Occipital lobe (tissue), 2 donors: Measurements from ENCODE around the gene HDAC4. TPM values are rescaled to one million over a fixed set of nuclear protein-coding genes. Genes with fewer than 3 reads are reported as not detected.
"Not testable (repeated sequence)": the region's sequence is repeated elsewhere in the genome, so short reads cannot be mapped to it uniquely, and the experiment has no call there.

Experiments
- DNase-seq: peaks from one replicate; lab custom pipeline; 2025; lab: John Stamatoyannopoulos, UW
- total RNA-seq: library from RNA; depleted of rRNA; stranded (reverse); fragments of >200 nt; gene quantifications from one replicate; pipeline ENCODE4 v1.2.3, GENCODE V29; 2014

The HDAC4 gene
- total RNA-seq, 1 donor from 2014 or later: 30.9 TPM

DNA sequence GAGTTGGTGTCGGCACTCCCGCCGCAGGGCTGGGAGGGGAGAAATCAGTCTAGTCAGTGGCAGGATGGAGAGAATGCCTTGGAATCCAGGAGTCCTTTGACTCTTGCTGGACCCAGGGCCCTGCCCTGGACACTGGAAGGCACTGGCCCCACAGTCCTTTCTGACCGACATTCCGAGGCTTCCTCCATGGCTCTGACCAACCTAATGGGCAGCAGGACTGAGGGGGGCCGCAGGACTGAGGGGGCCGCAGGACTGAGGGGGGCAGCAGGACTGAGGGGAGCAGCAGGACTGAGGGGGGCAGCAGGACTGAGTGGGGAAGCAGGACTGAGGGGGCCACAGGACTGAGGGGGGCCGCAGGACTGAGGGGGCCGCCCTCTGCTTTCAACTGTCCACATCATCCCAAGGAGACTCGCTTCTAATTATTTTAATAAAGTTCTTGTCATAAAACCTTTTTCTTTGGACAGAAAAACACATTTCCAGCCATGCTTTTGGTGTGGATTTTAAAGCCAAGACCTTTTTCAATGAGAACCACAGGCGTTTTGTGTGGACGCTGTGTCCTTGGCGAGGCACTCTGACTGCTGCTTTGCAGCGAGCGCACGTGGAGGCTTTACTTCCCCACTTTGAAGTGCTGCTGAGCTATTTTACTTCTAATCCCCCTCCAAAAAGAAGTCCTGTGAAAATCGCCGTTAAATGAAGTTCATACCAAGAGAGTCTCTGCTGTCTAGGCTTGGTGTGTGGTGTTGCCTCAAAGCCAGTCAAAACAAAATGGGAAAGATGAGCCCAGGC is 326.9 kb downstream of the HDAC4 start:
- DNase-seq: no peak

DNA sequence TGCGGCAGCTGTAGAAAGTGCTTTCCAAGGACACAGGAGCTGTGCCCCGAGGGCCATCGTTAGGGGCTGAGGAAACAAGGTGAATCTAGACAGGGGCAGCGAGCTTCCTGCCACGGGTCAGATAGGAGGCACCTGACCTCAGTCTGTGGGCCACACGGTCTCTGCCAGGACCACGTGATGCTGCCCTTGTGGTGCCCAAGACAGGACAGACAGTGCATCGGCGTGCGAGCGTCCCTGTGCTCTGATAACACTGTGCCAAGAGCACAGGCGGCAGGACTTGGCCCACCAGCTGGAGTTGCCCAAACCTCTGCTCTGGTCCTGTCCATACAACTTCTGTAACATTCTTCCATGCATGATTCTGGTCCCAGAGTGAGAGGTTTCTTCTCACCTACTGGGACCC is 327.6 kb downstream of the HDAC4 start:
- no peak for DNase-seq

DNA sequence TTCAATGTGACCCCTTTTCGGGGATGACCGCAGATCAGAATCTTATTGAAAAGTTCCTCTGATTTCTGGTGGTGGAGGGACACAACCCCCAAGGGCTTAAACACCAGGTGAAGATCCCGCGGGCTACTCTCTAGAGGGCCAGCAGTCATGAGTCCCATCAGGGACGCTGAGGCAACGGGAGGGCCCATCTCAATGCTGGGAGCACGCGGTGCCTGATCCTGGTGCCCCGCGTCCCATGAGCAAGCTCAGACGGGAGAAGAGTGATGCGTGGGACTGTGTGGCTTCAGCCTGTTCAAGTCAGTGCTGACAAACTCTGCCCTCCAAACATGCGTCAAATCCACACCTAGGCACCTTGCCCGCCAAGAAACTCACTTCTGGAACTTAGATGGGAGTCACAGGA is 328.0 kb downstream of the HDAC4 start:
- DNase-seq: no peak

DNA sequence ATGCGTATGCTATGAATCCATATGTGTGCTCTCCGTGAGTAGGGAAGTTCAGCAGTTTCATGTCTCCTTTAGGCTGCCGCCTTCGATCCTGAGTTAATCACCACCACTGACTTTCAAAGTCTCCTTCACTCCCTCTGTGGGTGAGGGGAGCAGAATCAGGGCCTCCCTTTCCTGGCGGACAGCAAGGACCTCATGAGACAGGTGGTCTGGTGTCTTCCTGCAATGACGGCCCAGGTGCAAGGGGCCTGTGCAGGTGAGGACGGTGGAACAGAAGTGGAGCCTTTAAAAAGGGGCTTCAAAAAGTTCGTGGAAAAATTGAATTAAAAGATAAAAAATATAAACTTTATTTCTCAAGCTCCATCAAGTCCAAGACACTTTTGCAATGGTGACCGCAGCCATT is 330.4 kb downstream of the HDAC4 start:
- DNase-seq: no peak

DNA sequence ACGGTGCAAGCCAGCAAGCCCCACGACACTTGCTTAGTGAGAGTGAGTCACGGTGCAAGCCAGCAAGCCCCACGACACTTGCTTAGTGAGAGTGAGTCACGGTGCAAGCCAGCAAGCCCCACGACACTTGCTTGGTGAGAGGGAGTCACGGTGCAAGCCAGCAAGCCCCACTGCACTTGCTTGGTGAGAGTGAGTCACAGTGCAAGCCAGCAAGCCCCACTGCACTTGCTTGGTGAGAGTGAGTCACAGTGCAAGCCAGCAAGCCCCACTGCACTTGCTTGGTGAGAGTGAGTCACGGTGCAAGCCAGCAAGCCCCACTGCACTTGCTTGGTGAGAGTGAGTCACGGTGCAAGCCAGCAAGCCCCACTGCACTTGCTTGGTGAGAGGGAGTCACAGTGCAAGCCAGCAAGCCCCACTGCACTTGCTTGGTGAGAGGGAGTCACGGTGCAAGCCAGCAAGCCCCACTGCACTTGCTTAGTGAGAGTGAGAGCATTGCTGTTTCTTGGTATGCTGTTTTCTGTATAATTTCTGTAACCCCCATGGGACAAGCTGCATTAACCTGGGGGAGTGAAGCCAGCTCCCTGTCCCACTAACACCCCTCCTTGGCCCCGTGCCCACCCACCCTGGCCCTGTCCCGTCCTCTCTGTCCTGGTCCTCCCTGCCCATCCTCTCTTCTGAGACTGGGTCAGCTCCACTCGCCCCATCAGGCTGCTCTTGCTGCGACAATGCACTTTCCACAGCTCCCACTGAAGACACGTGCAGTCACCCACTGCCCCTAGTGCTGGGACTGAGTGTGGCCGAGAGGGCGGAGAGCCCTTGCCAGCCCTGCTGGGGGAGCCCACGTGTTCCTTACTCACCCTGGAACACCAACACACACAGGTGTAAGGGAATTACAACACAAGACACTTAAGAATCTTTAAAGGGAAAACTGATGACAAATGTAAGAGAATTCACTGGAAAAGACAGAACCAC is 331.2 kb downstream of the HDAC4 start:
- DNase-seq: not testable (repeated sequence)

DNA sequence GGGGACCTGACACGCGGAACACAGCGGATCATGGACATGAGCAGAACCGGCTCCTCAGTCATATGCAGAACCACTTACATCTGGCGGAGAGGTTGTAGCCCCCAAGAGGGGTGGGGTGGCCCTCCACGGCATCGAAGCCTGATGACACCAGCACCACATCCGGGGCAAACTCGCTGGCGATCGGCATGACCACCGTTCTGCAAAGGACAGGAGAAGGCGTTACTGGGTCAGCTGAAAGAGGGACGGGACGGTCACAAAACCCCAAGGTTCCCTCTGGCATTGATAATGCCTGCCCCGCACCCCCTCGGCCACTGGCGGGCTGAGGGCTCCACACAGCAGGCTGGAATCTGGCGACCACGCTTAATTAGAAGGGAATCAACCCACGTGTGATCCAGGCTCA is 332.4 kb downstream of the HDAC4 start:
- no peak for DNase-seq

DNA sequence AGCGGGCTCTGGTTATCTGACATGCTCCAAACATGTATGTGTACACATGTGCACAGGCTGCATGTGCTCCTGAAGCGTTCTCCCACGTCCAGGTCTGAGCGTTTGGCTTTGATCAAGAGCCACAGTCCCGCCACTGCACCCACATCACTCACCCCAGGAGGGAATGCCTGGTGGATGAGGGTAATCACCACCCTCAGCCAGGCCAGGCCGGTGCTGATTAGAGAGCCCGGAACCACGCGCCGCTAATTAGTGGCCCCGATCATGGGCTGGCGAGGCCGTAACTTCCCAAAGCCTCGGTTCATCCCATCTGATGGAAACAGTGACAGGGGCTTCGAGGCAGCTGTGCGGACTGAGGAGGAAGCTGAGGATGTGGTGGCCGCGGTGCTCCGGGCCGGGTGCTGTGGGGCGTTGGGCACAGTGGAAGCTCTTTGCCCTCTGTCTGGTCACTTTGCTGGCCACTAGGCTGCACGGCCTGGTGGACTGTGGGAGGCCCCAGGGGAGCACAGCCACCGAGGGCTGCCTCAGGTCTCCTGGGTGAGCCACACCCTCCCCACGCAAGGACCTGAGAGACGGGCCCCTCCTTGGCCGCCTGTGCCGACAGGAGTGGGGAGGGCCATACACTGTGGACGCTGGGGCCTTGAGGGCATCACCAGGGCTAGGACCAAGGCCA is 333.5 kb downstream of the HDAC4 start:
- no peak for DNase-seq

DNA sequence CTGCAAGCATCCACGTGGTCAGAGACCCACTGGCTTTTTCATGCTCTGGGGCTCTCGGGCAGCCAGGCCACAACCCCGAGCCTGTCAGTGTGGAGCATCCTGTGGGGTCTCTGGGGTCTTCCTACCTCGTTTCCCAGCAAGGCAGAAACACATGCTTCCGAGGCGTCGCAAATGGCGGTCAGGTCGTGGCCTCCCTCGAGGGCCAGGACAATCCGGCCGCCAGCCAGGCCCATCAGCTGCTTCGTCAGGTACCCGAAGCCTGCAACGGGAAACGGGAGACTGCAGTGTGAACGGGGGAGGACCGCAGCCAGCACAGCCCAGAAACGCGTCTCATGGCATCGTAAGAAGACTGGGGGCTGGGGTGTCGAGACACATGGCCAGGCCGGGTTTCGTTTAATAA is 334.2 kb downstream of the HDAC4 start:
- DNase-seq: no peak

DNA sequence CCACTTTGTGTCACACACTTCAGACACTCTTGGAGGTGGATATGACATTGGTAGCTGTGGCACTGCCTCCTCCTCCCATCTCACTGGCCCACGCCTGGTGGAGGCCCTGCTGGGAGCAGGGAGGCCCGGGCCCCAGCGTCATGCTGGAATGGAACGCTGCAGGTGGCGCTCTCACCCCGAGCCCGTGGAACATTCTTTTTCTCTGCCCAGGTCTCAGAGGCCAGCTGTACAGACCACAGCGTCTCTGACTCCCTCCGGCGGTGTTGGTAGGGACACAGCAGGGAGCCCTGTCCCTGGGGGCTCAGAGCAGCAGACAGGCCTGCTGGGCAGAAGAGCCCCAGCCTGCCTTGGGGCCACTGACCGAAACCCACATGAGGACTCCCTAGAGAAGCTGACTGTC is 334.9 kb downstream of the HDAC4 start:
- DNase-seq: no peak

DNA sequence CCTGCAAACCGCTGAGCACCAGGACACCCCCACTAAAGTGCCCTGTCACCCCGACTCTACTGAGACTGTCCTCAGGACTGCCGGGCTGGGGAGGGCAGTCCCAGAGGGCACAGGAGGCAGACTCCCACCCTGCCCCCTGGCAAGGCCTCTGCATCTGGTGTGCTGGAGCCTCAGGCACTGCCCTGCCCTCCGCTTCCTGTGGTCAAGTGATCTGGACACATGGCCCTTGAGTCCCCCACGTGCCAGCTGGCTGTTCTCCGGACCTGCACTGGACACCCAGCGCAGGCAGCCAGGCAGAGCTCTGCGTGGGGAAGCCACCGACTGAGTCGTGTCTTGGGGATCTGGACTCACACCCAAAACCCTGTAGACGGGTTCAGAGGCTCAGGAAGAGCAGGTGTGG is 335.3 kb downstream of the HDAC4 start:
- no peak for DNase-seq

DNA sequence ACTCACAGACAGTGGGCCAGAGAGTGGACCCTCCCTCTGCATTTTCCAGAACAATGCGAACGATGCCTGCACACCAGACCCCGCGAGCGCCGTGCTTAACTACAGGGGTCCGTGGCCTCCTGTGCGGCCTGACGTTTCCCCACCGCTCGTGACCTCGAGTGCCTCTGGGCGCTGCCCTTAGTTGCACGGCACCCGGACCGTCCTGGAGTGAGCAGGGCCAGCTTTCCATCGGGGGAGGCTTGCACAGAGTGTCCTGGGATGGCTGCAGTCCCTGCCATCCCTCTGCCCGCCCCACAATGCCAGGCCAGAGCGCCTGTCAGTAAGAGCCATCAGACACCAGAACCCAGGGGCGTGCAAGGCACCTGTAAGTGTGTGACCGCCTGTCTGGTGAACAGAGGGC is 335.9 kb downstream of the HDAC4 start:
- DNase-seq: no peak

DNA sequence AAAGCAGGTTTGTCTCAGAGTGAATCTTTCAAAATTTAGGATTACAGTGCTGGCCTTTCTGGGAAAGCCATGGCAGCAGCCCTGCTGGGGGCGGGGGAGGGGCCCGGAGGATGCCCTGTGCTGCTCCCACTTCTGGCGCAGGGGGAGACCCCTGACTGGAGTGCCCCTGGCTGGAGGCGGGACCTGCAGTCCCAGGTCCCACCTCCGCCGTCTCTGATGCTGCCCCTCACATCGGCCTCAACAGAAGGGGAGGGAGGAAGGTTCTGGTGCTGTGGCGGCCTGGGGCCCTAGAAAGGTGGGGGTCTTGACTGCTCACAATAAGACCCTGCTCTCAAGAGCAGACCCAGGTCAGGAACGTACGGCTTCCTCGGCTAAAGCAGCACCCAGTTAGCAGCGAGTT is 336.6 kb downstream of the HDAC4 start:
- DNase-seq: no peak

DNA sequence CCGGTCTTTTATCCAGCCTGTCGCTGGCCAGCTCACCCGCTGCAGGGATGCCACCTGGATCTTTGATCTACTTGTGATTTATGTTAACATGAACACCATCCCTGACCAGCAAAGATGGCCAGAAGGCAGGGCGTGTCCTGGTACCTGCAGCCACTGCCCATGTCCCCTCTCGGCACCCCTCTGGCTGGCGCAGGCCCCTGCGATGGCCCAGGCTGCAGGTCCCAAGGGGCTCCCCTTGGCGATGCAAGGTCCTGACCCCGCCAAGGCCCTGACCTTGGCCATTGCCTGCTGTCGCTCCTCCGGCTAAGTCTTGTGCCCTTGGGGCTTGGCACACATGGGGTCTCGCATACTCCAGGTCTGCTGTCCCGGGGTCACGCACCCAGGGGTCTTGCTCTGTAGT is 338.1 kb downstream of the HDAC4 start:
- DNase-seq: no peak

DNA sequence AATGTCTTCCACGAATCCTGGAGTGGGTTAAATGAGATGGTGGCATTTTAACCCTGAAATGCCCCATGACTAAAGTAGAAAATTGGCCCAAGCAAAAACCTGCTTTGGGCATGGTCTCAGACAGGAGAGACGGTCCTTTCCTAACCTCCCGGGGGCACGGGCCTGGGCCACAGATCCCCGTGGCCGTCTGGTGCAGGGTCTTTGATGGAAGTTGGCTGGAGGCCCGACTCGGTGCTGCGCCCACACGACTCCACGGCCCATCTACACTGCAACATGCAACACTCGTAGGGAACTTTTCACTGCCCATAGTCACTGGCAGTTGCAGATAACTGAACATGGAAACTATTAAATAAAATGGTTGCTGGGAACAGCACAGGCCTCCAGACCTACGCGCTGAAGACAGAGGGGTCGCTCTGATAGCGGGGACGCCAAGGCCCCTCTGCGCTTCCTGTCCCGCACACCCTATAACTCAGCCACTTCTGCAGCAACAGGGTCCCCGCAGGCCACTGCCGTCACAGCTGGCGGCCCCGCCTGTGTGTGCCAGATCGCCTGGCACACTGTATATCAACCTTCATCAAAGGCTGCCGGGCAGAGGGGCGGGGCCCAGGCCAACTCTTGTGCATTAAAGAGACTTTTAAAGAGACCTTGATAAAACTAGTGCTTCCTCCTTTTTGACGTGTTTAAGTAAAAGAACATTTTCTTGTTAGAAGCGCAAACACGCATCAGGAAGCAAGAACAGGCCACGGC is 338.8 kb downstream of the HDAC4 start:
- no peak for DNase-seq

DNA sequence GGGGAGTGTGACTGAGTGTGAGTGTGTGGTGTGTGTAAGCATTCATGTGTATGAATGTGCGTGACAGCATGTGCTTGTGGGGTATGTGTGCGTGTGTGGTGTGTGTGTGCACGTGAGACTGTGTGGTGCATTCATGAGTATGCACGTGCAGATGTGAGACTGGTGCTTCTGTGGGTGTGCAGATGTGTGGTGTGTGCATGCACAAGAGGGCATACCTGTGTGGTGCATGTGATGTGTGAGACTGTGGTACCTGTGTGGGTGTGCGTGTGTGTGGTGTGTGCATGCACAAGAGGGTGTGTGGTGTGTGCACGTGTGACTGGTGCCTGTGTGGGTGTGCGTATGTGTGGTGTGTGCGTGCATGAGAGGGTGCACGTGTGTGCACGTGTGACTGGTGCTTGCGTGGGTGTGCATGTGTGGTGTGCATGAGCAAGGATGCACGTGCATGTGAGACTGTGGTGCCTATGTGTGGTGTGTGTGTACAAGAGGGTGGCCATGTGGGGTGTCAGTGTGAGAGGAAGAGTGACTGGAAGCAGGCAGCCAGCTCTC is 339.6 kb downstream of the HDAC4 start:
- DNase-seq: no peak

DNA sequence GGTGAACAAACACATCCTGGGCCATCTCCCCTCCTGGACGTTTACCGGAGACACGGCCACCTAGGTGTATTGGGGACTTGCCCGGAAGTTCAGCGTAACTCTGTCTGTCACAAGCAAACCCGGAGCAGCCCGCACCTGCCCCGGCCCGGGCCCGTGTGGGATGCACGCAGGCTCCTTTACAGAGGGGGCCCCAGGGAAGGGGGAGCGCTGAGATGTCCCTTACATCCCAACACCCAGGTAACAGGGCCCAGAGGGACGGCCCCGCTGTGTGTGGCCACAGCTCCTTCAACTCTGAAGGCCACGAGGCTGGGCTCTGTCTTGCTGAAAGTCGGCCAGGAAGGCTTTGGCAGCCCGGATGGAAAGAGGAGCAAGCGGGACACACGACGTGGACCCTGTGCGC is 340.1 kb downstream of the HDAC4 start:
- DNase-seq: no peak

DNA sequence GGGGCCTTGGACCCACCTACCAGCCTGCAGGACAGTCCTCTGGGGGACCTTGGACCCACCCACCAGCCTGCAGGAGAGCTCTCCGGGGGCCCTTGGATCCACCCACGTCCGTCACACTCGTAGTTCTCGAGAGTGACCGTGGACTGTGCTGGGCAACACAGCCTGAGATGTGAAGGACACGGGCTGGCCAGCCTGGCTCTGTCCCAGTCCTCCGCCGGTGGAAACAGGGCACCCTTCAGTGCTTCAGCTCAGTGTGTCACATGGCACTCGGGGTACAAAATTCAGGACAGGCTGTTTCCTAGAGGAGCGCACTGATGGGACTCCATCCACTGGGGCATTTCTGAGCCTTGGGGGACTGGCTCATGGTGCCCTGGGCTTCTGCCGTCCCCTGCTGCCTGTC is 341.0 kb downstream of the HDAC4 start:
- no peak for DNase-seq

DNA sequence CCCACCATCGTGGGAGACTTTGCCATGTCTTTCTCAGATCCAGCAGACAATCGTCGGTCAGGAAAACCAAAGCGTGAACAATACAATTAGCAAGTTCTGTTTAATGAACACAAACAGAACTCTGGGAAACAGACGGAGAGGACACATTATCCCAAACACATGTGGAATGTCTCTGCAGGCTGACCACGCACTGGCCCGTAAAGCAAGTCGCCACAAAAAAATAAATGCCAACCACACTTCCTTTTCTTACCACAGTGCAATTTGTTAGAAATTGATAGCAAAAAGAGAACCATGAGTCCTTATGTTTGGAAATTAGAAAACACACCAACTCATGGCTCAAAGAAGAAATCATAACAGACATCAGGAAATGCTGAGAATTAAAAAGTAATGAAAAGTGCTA is 342.1 kb downstream of the HDAC4 start:
- DNase-seq: no peak

DNA sequence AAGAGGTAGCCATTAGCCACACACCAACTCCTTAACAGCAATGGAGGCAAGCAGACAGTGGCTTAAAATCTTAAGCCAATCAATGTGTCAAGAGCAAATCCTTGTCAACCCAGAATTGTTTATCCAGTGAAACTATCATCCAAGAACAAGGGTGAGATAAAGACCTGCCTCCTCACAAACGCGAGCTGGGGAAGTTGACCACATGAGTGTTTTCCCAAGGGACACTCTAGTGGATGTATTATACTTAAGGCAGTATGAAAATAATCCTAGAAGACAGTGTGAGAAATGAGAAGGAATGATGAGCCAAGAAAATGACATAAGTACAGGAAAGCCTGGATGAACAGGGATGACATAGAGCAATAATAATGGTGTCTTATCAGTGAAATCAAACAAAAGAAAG is 343.3 kb downstream of the HDAC4 start:
- no peak for DNase-seq

DNA sequence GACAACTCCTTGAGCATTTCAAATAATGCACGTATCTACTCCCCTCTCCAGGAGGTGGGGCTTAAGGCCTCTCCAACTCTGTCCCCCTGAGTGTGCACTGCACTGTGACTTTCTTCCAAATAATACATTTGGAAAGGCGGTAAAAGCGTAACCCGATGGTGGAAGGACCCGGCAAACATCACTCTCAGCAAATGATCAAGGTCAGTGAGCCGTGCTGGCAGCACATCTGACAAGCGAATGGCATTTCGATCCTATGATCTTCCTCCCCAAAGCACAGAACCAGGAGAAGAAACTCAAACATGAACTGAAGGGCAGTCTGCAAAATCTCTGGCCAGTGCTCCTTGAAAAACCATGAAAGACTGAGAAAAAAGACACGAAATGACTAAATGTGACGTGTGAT is 344.2 kb downstream of the HDAC4 start:
- DNase-seq: no peak
